NAMALWA (cell line): ENCODE results near the gene CRYGA.
A peak's percentile ranks its signal among the peaks of the same experiment; 100 is the strongest.

Source experiments
- DNase-seq: peaks from one replicate; pipeline ENCODE4 v3.0.0-alpha.2; 2015; ENCODE audit warnings: low spot score

Gene CRYGA

GRCh38 chr2:208163489-208163888, at the start of gene CRYGA:
TSS of gene CRYGA (minus strand) at chr2:208163589. CDS start at chr2:208163556, 33 bp downstream.
- no peak for DNase-seq

GRCh38 chr2:208210688-208211451, 47.5 kb upstream of the CRYGA start:
- no peak for DNase-seq

GRCh38 chr2:208208335-208209085, 45.1 kb upstream of the CRYGA start:
- no peak for DNase-seq

DNA sequence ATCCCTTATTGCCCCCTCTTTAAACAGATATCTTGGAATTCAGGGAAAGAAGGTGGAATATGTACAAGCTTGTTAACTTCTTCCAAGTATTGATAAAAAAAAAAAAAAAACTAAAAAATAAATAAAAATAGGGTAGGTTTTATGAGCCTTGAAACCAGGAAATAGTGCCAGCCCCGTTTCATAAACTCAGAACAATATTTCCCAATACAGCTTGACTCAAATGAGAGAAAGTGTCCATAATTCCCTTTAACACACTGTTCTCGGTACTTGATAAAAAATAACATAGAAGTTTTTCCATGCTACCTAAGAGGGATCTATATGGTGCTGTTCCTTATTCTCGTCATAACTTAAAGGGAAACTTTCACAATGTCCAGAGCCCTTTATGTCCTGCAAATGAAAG, 44.4 kb upstream of the CRYGA start:
- DNase-seq, result no peak

- no peak for DNase-seq
Measured at GRCh38 chr2:208204166-208204565, 40.8 kb upstream of the CRYGA start.

DNA sequence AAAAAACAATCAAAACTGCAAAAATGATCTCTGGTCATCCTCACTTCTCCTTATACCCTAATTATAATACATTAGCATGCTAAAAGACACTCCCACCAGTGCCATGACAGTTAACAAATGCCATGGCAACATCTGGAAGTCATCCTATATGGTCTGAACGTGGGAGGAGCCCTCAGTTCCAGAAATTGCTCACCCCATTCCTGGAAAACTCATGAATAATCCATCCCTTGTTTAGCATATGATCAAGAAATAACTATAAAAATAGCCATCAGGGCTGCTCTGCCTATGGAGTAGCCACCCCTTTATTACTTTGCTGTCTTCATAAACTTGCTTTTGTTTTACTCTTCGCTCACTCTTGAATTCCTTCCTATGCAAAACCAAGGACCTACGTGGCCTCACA, 32.1 kb upstream of the CRYGA start:
- no peak for DNase-seq

GRCh38 chr2:208192611-208193236, 29.3 kb upstream of the CRYGA start:
- DNase-seq, result no peak

- DNase-seq, result no peak
Measured at GRCh38 chr2:208189810-208190503, 26.6 kb upstream of the CRYGA start, which contains the start of gene C2orf80. TSS of gene C2orf80 (minus strand) at chr2:208190030. CDS start at chr2:208186986, 3,044 bp downstream.

DNA sequence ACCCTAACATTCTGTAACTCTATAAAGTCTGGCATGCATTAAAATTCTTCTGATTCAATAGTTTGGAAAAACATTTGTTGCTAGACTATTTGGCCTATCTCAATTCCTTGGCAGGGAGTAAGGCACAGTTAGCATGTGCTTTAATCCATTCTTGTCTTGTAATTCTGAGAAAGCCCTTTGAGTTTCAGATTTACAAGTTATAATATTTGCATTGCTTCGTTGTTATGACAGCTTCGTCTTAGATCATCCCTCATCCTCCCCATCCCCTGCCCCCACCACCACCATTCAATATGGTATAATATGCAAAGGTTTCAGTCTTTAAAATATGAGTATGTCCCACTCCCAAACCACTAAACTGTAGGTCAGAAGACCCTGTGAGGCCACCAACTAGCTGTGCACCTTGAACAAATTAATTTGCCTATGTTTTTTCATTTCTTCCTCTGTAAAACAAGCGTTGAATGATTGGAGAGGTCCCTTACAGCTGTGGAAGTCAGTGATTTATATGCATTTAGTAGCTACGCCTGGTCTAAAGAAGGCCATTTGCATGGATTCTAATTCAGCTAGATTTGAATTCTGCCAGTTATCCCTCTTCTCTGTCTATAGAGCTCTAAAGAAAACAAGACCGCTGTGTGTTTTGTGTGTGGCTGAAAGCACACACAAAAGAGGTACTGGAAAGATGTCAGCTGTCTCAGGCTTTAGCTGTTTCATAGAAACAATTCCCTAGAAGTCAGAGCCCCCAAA, 25.9 kb upstream of the CRYGA start:
- no peak for DNase-seq

DNA sequence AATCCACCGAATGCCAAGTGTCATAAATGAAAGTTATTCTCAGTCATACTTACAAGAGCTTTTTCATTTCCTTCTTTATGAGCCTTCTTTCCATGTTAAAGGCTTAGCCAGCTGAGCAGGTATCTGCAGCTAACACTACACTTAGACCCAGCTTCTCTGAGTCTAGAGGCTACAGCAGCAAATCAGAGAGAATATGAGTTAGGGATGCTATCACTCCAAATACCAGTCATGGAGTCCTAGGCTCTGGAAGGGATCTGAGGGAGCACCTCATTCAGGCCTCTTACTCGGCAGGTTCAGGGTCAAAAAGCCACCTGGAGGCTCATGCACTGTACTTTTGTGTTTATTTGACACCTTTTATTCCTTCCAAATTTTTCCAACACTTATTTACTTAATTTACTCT, 23.5 kb upstream of the CRYGA start:
- DNase-seq, result no peak

- no peak for DNase-seq
Measured at GRCh38 chr2:208186465-208186864, 23.1 kb upstream of the CRYGA start.

GRCh38 chr2:208183972-208184705, 20.8 kb upstream of the CRYGA start:
- DNase-seq, result no peak

- DNase-seq, result no peak
Measured at GRCh38 chr2:208183526-208183925, 20.1 kb upstream of the CRYGA start.

DNA sequence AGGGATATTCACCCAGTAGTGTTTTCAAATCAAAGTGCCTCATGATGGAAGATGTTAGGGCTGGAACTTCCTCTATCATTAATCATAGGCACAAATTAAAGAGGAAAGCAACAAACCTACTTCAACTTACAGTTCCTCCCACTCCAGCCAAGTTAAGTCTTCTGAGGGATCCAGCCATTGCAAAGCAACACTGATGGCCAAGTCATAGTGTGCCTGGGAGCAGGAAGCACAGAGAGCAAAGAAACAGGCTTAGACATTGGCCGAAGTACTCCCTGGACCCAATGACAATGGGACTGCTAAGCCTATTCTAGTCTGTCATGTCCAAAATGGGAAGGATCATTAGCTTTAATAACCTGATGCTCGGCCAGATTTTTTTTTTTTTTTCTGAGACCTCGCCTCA, 19.4 kb upstream of the CRYGA start:
- DNase-seq, result no peak

- DNase-seq, result no peak
Measured at GRCh38 chr2:208179028-208179609, 15.7 kb upstream of the CRYGA start.

DNA sequence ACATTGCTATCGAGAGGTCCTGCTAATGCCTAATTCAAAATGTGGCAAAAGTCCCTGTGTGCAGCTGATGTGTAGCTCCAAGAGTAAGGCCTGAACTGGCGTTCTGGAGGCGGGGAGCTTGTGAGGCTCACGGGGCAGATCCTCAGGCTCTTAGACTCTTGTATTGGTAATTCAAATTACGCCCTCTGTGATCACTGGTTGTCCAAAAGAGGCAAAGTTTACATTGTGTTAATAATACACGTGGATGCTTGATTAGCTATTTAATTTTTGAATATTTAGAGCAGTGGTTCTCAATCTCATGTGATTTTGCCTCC, 12.4 kb upstream of the CRYGA start:
- no peak for DNase-seq

DNA sequence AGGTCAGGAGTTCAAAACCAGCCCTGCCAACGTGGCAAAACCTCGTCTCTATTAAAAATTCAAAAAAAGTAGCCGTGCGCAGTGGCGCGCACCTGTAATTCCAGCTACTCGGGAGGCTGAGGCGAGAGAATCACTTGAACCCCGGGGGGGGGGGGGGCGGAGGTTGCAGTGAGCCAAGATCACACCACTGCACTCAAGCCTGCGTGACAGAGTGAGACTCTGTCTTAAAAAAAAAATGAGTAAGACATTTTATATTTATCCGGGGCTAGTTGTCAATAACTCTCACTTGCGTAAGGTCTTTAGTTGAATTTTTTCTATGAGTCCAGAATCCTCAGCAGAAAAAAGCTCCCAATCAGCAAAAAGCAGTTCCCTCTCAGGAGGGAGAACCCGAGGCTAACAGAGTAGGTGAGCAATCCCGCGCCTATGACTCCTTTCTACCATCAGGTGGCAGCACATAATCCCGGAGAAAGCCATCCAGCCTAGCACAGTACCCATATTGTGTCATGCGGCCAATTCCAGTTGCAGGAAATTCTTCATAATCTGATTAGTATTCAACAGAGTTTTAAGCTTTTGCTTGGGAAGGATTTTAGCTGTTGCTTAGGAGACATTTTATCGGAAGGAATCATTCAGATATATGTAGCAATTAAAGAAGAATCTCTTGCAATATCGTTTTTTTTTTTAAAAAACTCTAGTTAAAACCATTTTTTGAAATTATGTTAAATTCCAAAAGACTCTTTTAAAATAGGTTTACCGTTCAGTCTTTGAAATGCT, 11.9 kb upstream of the CRYGA start:
- peak; percentile 85 for DNase-seq

GRCh38 chr2:208174144-208174543, 10.8 kb upstream of the CRYGA start:
- no peak for DNase-seq

GRCh38 chr2:208172125-208172524, 8.7 kb upstream of the CRYGA start:
- no peak for DNase-seq
